C4-2B (cell line): ENCODE results near the gene MVB12B.

Experiments used
- H3K27ac ChIP-seq: fragments of 450-650 bp; 2 replicates; pipeline ENCODE4 v1.5.1; 2017
- ZFX ChIP-seq: fragments of 450-650 bp; IDR thresholded peaks from 2 replicates; pipeline ENCODE4 v1.6.1; 2017
- TF ChIP-seq, protein P1 (sequence below): fragments of 450-650 bp; conservative IDR thresholded peaks from 2 replicates; pipeline ENCODE4 v1.5.1; 2017; ENCODE audit warnings: mild to moderate bottlenecking

The MVB12B gene

DNA sequence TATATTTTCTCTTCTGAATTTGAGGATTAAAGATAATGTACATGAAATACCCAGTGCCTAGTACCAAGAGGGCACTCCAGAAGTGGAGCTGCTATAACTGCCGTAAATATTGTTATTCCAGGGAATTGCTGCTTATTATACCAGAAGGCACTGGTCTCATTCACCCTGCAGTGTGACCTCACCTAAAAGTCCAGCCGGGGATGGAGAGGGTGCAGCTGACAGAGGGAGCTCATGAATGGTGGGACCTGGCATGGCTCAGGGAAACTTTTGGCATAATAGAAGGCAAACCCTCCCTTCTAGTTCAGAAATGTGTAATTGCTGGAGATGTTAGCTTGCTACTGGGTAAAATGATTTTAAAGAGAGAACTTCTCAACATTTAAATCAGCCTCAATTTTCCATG, 108.5 kb downstream of the MVB12B start:
- no peak overlapping the region for H3K27ac ChIP-seq
- TF ChIP-seq, protein P1, sequence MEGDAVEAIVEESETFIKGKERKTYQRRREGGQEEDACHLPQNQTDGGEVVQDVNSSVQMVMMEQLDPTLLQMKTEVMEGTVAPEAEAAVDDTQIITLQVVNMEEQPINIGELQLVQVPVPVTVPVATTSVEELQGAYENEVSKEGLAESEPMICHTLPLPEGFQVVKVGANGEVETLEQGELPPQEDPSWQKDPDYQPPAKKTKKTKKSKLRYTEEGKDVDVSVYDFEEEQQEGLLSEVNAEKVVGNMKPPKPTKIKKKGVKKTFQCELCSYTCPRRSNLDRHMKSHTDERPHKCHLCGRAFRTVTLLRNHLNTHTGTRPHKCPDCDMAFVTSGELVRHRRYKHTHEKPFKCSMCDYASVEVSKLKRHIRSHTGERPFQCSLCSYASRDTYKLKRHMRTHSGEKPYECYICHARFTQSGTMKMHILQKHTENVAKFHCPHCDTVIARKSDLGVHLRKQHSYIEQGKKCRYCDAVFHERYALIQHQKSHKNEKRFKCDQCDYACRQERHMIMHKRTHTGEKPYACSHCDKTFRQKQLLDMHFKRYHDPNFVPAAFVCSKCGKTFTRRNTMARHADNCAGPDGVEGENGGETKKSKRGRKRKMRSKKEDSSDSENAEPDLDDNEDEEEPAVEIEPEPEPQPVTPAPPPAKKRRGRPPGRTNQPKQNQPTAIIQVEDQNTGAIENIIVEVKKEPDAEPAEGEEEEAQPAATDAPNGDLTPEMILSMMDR = no peak
- TF ChIP-seq ZFX = no peak

DNA sequence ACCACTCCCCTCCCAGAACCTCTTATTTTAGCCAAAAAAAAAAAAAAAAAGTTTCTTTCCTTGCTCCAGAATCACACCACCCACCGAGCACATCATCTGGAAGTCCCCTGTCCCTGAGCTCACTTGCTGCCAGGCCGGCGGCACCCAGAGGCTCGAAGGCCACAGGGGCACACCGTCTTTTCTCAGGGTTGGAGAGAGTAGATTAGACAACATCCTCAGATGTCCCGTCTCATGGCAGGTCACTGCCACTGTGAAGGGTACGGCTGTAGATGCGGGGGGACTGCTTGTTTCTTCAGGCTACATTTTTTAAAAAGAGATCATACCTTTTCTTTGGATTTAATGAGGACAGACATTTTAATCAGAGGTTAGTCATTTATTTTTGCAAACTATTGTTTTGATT, 109.0 kb downstream of the MVB12B start:
- H3K27ac ChIP-seq = no peak overlapping the region
- TF ChIP-seq, protein P1 = no peak
- no peak for TF ChIP-seq ZFX

DNA sequence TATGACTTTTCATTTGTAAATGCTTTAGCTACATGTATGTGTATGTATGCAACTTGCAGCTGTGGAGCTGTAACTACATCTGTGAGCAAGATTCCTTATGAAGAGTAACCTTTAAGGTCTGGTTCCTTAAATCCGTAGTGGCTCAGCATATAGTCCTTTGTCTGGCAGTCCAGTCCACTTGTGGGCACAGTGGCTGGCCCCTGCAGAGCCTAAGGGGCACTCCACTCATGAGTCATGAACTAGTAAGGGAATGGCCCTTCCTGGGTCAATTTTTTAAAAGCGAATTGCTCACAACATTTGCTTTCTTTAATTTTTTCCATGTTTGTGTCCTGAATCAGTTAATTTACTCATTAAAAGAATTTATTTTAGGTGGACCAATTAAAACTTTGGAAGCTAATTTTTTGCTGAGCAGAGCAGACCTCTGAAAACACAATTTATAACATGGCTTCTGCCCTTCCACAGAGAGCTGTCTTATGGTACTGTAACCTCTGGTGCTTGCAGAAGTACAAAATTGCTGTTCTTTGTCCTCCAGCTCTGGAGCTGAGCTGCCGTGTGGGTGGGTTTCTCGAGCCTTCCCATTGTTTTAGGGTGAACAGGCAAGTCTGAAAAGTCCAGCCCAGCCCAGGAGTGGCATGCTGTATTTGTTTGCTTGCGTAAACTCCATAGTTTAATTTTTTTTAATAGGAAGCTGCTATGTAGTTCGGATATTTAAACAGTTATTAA, 110.1 kb downstream of the MVB12B start:
- no peak for TF ChIP-seq ZFX
- TF ChIP-seq, protein P1 = no peak
- no peak overlapping the region for H3K27ac ChIP-seq

DNA sequence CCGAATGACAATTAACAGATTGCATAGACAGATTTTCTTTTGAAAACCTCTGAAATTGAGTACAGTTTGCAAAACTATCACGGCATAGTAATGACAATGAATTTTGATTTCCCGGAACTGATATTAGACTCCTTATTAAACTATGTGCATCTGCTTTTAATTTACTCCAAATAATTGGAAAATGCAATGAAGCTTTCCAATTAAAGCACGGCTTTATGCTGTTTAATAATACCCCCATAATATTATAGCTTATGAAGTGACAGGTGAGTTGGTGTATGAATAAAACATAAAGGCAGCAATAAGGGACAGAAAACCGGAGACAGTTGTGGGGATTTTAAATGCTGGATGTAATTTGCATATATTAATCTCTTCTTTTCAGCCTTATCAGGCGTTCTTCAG, 110.6 kb downstream of the MVB12B start:
- TF ChIP-seq, protein P1 = no peak
- no peak for TF ChIP-seq ZFX
- H3K27ac ChIP-seq = no peak overlapping the region

DNA sequence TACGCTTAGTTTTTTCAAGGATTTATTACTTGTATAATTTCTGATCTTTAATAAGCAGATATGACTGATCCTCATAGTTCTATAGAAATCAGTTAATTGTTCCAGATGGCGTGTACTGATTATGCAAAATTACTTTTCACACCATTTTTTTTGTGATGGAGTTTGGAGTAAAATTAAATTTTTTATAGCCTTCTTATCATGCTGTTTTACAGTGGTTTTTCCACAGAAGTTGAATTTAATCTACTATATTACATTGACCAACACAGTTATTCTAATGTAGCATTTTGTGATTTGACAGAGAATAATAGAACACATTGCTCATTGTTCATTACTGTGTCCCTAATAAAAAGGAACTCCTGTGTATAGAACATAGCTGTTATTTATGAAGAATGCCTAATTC, 111.1 kb downstream of the MVB12B start:
- H3K27ac ChIP-seq = no peak overlapping the region
- TF ChIP-seq, protein P1 = no peak
- TF ChIP-seq ZFX = no peak

DNA sequence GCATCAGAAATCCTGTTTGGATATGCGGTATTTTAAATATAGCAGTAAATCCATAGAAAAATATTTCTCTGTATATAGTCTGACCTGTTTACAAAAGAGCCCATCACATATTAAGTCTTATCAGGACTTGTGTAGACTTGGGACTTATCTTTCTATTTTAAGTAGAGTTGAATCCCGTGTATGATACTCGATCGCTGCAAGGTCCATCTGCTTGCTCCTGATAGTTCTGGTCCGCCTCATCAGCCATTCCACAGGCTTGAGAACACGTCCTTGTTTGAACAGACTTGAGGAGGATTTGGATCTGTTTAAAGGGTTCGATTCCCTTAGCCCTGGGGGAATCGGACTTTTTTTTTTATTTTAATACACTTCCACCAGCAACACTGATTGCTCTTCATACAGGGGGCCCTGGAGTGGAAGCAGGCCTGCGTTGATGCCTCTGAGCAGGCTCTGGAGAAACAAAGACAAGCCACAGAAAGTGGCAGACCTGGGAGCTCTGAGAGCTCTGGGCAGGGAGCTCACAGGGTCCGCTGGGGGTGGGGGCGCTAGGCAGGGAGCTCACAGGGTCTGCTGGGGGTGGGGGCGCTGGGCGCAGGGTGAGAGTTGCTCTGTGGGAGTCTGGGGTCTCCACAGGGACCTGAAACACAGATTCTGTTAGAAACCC, 112.2 kb downstream of the MVB12B start:
- TF ChIP-seq, protein P1 = no peak
- no peak for TF ChIP-seq ZFX
- H3K27ac ChIP-seq = no peak overlapping the region

DNA sequence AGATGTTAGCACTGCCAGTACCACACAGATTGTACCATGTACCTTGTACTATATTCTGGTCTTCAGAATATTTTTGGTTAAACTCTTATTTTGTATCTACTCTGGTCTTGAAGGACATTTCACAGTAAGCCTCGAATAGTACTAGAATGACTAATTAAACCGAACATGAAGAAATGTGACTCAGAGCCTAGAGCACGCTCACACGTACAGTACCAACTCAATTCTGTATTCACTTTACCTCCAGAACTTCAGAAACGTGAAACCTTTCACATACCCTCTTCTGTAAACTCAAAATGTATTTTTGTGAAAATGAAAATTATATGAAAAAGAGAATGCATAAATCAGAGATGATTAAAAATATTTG, 112.8 kb downstream of the MVB12B start:
- no peak overlapping the region for H3K27ac ChIP-seq
- TF ChIP-seq, protein P1 = no peak
- TF ChIP-seq ZFX = no peak
